SK-N-SH treated with all-trans-retinoic acid at 6 μM for 48 hours (cell line): ENCODE measurements around the gene TEX50.
"Not testable (repeated sequence)": the region's sequence is repeated elsewhere in the genome, so short reads cannot be mapped to it uniquely, and the experiment has no call there.

Experiments used
- ATAC-seq: fragments of 200-7000 bp; cut with Tn5 transposase; 3 replicates; pipeline ENCODE4 v1.9.1; 2020; ENCODE audit warnings: mild to moderate bottlenecking, moderate library complexity
- BACH2 ChIP-seq: fragments of 250-450 bp; sonication (Bioruptor Pico); IDR thresholded peaks from 2 replicates; pipeline ENCODE4 v1.9.0; 2021; ENCODE audit warnings: mild to moderate bottlenecking, borderline replicate concordance
- CSDC2 ChIP-seq: fragments of 250-450 bp; sonication (Bioruptor Pico); IDR thresholded peaks from 2 replicates; pipeline ENCODE4 v1.5.0; 2020; ENCODE audit warnings: mild to moderate bottlenecking, moderate library complexity
- ESRRG ChIP-seq: fragments of 250-450 bp; sonication (Bioruptor Pico); IDR thresholded peaks from 2 replicates; pipeline ENCODE4 v1.6.1; 2021; ENCODE audit warnings: mild to moderate bottlenecking
- ISL1 ChIP-seq: fragments of 250-450 bp; sonication (Bioruptor Pico); IDR thresholded peaks from 2 replicates; pipeline ENCODE4 v2.1.2; 2022; ENCODE audit warnings: mild to moderate bottlenecking, moderate library complexity
- OSR1 ChIP-seq: fragments of 250-450 bp; sonication (Bioruptor Pico); IDR thresholded peaks from 2 replicates; pipeline ENCODE4 v1.8.0; 2022; ENCODE audit warnings: moderate library complexity, mild to moderate bottlenecking, inconsistent platforms
- POU6F1 ChIP-seq: fragments of 250-450 bp; sonication (Bioruptor Pico); IDR thresholded peaks from 2 replicates; pipeline ENCODE4 v1.8.0; 2021; ENCODE audit warnings: low read depth, mild to moderate bottlenecking, moderate library complexity, borderline replicate concordance
- RARB ChIP-seq: fragments of 250-450 bp; sonication (Bioruptor Pico); IDR thresholded peaks from 2 replicates; pipeline ENCODE4 v1.8.0; 2021; ENCODE audit warnings: mild to moderate bottlenecking, moderate library complexity
- TCF4 ChIP-seq: fragments of 250-450 bp; sonication (Bioruptor Pico); IDR thresholded peaks from 2 replicates; pipeline ENCODE4 v1.8.0; 2021; ENCODE audit warnings: mild to moderate bottlenecking, moderate library complexity, borderline replicate concordance
- TOX ChIP-seq: fragments of 250-450 bp; sonication (Bioruptor Pico); IDR thresholded peaks from 2 replicates; pipeline ENCODE4 v1.8.0; 2021; ENCODE audit warnings: mild to moderate bottlenecking, moderate library complexity, borderline replicate concordance
- ZFP30 ChIP-seq: fragments of 450-650 bp; formaldehyde crosslinking; IDR thresholded peaks from 2 replicates; pipeline ENCODE4 v1.5.0; 2022; ENCODE audit warnings: mild to moderate bottlenecking, moderate library complexity
- ZNF565 ChIP-seq: fragments of 450-650 bp; formaldehyde crosslinking; conservative IDR thresholded peaks from 2 replicates; pipeline ENCODE4 v1.5.0; 2020; ENCODE audit warnings: low read depth, mild to moderate bottlenecking, moderate library complexity
- ZNF70 ChIP-seq: fragments of 450-650 bp; formaldehyde crosslinking; IDR thresholded peaks from 2 replicates; pipeline ENCODE4 v1.5.0; 2020; ENCODE audit warnings: mild to moderate bottlenecking, moderate library complexity
- ZNF8 ChIP-seq: fragments of 450-650 bp; formaldehyde crosslinking; IDR thresholded peaks from 2 replicates; pipeline ENCODE4 v1.5.0; 2020; ENCODE audit warnings: mild to moderate bottlenecking, moderate library complexity

TEX50 gene

GRCh38 chr1:173682184-173682583 lies 47.0 kb downstream of the TEX50 start:
- TF ChIP-seq TCF4 (CRISPR knock-in tag) (no peak), OSR1 (CRISPR knock-in tag) (no peak), BACH2 (CRISPR knock-in tag) (no peak), ZNF565 (CRISPR knock-in tag) (no peak), ZFP30 (CRISPR knock-in tag) (no peak), TOX (CRISPR knock-in tag) (no peak), POU6F1 (no peak), ZNF70 (CRISPR knock-in tag) (no peak), ZNF8 (no peak), RARB (CRISPR knock-in tag) (no peak), ESRRG (CRISPR knock-in tag) (no peak), CSDC2 (no peak), ISL1 (CRISPR knock-in tag) (no peak)
- ATAC-seq = no peak

- ATAC-seq = not testable (repeated sequence)
These were observed 48.7 kb downstream of the TEX50 start for GRCh38 chr1:173683838-173684237.

GRCh38 chr1:173685121-173685520 lies 50.0 kb downstream of the TEX50 start:
- not testable (repeated sequence) for ATAC-seq
